ENCODE results near the gene PDLIM5.
"Not testable (repeated sequence)": the region's sequence is repeated elsewhere in the genome, so short reads cannot be mapped to it uniquely, and the experiment has no call there.

Gene PDLIM5

GRCh38 chr4:94629058-94629457 lies 177.3 kb downstream of the PDLIM5 start:
- not testable (repeated sequence) for DNase-seq (ENCODE audit: low read depth, low spot score); H3K27ac ChIP-seq

GRCh38 chr4:94629837-94630236 lies 178.1 kb downstream of the PDLIM5 start:
- no peak for DNase-seq (ENCODE audit: low read depth, low spot score)
- H3K27ac ChIP-seq, result no peak overlapping the region

- peak overlapping the region; percentile 57 for H3K27ac ChIP-seq
- DNase-seq (ENCODE audit: low read depth, low spot score), result no peak
Measured at GRCh38 chr4:94634271-94634670, 182.5 kb downstream of the PDLIM5 start.

GRCh38 chr4:94635177-94635576 lies 183.4 kb downstream of the PDLIM5 start:
- DNase-seq (ENCODE audit: low read depth, low spot score), result no peak
- peak overlapping the region; percentile 57 for H3K27ac ChIP-seq

- no peak overlapping the region for H3K27ac ChIP-seq
- DNase-seq (ENCODE audit: low read depth, low spot score), result no peak
Measured at GRCh38 chr4:94636004-94636403, 184.3 kb downstream of the PDLIM5 start.

GRCh38 chr4:94639298-94639697 lies 187.6 kb downstream of the PDLIM5 start:
- H3K27ac ChIP-seq, result no peak overlapping the region
- DNase-seq (ENCODE audit: low read depth, low spot score), result no peak

- no peak for DNase-seq (ENCODE audit: low read depth, low spot score)
Measured at GRCh38 chr4:94640151-94640550, 188.4 kb downstream of the PDLIM5 start.

GRCh38 chr4:94641702-94642560 lies 190.2 kb downstream of the PDLIM5 start:
- H3K27ac ChIP-seq, result peak overlapping the region; percentile 87
- peak; percentile 12 for DNase-seq (ENCODE audit: low read depth, low spot score)

More at GRCh38 chr4:94640151-94640550, 188.4 kb downstream of the PDLIM5 start:
- peak overlapping the region; percentile 87 for H3K27ac ChIP-seq

GRCh38 chr4:94642561-94642866 lies 190.8 kb downstream of the PDLIM5 start:
- H3K27ac ChIP-seq, result peak overlapping the region; percentile 87
- DNase-seq (ENCODE audit: low read depth, low spot score), result no peak

GRCh38 chr4:94648699-94649098 lies 197.0 kb downstream of the PDLIM5 start:
- DNase-seq (ENCODE audit: low read depth, low spot score), result no peak
- no peak overlapping the region for H3K27ac ChIP-seq

GRCh38 chr4:94649381-94650133 lies 197.8 kb downstream of the PDLIM5 start:
- no peak for DNase-seq (ENCODE audit: low read depth, low spot score)
- no peak overlapping the region for H3K27ac ChIP-seq

- no peak overlapping the region for H3K27ac ChIP-seq
- no peak for DNase-seq (ENCODE audit: low read depth, low spot score)
Measured at GRCh38 chr4:94650134-94650495, 198.4 kb downstream of the PDLIM5 start.

- no peak for DNase-seq (ENCODE audit: low read depth, low spot score)
- H3K27ac ChIP-seq, result no peak overlapping the region
Measured at GRCh38 chr4:94650690-94651089, 198.9 kb downstream of the PDLIM5 start.

- H3K27ac ChIP-seq, result no peak overlapping the region
- no peak for DNase-seq (ENCODE audit: low read depth, low spot score)
Measured at GRCh38 chr4:94653095-94653649, 201.4 kb downstream of the PDLIM5 start.

- H3K27ac ChIP-seq, result no peak overlapping the region
- no peak for DNase-seq (ENCODE audit: low read depth, low spot score)
Measured at GRCh38 chr4:94653984-94654609, 202.4 kb downstream of the PDLIM5 start.

- no peak overlapping the region for H3K27ac ChIP-seq
- no peak for DNase-seq (ENCODE audit: low read depth, low spot score)
Measured at GRCh38 chr4:94654714-94655113, 203.0 kb downstream of the PDLIM5 start.

- no peak overlapping the region for H3K27ac ChIP-seq
- no peak for DNase-seq (ENCODE audit: low read depth, low spot score)
Measured at GRCh38 chr4:94660614-94661013, 208.9 kb downstream of the PDLIM5 start.

GRCh38 chr4:94665021-94665420 lies 213.3 kb downstream of the PDLIM5 start:
- not testable (repeated sequence) for DNase-seq (ENCODE audit: low read depth, low spot score); H3K27ac ChIP-seq

GRCh38 chr4:94665500-94666404 lies 214.0 kb downstream of the PDLIM5 start:
- DNase-seq (ENCODE audit: low read depth, low spot score), result no peak
- H3K27ac ChIP-seq, result no peak overlapping the region

- H3K27ac ChIP-seq, result no peak overlapping the region
- DNase-seq (ENCODE audit: low read depth, low spot score), result no peak
Measured at GRCh38 chr4:94668724-94669123, 217.0 kb downstream of the PDLIM5 start.
